B cell (primary cell): ENCODE data around the gene DIABLO. TPM values are rescaled to one million over a fixed set of nuclear protein-coding genes. Genes with fewer than 3 reads are reported as not detected.

Experiments
- ATAC-seq: fragments of 200-7000 bp; cut with Tn5 transposase; one replicate; pipeline ENCODE4 v1.10.0; 2021; ENCODE audit warnings: low read depth, mild to moderate bottlenecking, moderate number of reproducible peaks, moderate library complexity
- CTCF ChIA-PET: fragments of 350-600 bp; sonication (Branson Sonifier 250); formaldehyde crosslinking; loops from one replicate; lab custom pipeline; 2021; ENCODE audit warnings: antibody characterized with exemption, inconsistent platforms; lab: Charles Lee
- POLR2A ChIA-PET: fragments of 350-600 bp; sonication (Branson Sonifier 250); formaldehyde crosslinking; loops from one replicate; lab custom pipeline; 2021; ENCODE audit warnings: antibody characterized with exemption; lab: Charles Lee
- DNase-seq: peaks from one replicate; pipeline ENCODE4 v3.0.0; 2013
- H2AFZ ChIP-seq: 2 replicates; pipeline ENCODE4 v1.6.1; 2012; ENCODE audit warnings: mild to moderate bottlenecking, low read depth, low read length; ENCODE audit not compliant: insufficient read depth, poor library complexity, severe bottlenecking
- H3K27ac ChIP-seq, 2 donors: 1 replicate in 1 of 2; 2 replicates in 1 of 2; pipeline ENCODE4 v1.5.1; 2012 to 2013; ENCODE audit warnings: low read length in 2 of 2, mild to moderate bottlenecking in 2 of 2, moderate library complexity in 1 of 2
- H3K27me3 ChIP-seq, 4 experiments: fragments of 200-600 bp in 1 of 4; sonication (generic) in 1 of 4; replicated peaks in 1 of 4; 1 replicate in 2 of 4; 2 replicates in 2 of 4; pipeline versions ENCODE4 v1.6.1 to v1.7.0; 2013 to 2016; ENCODE audit warnings: low read length in 3 of 4, mild to moderate bottlenecking in 2 of 4, mixed read lengths in 1 of 4, moderate library complexity in 1 of 4; ENCODE audit not compliant: insufficient read depth in 4 of 4, control insufficient read depth in 3 of 4; ENCODE audit errors: control extremely low read depth in 1 of 4
- H3K36me3 ChIP-seq, 2 experiments: replicated peaks in 1 of 2; 1 replicate in 1 of 2; 2 replicates in 1 of 2; pipeline versions ENCODE4 v1.6.1 to v1.7.1; 2013; ENCODE audit warnings: low read length in 1 of 2; ENCODE audit not compliant: insufficient read depth in 2 of 2, control insufficient read depth in 1 of 2; ENCODE audit errors: control extremely low read depth in 1 of 2, extremely low read depth in 1 of 2
- H3K4me1 ChIP-seq, 2 donors: fragments of 200-600 bp in 1 of 2; sonication (generic) in 1 of 2; 1 replicate in 1 of 2; 2 replicates in 1 of 2; pipeline versions ENCODE4 v1.5.1 to v1.6.1; 2013 to 2017; ENCODE audit warnings: low read length in 2 of 2; ENCODE audit not compliant: control insufficient read depth in 2 of 2, insufficient read depth in 2 of 2
- H3K4me2 ChIP-seq: replicated peaks from 2 replicates; pipeline ENCODE3; 2012; ENCODE audit warnings: mild to moderate bottlenecking, low read depth, low read length; ENCODE audit not compliant: poor library complexity, severe bottlenecking
- H3K4me3 ChIP-seq, 5 experiments: fragments of 200-600 bp in 1 of 5; sonication (generic) in 1 of 5; 1 replicate in 3 of 5; 2 replicates in 2 of 5; pipeline versions ENCODE4 v1.5.1 to v1.7.0; 2011 to 2016; ENCODE audit warnings: low read length in 4 of 5, mild to moderate bottlenecking in 4 of 5, low read depth in 2 of 5, control low read depth in 1 of 5, moderate library complexity in 1 of 5; ENCODE audit not compliant: insufficient read depth in 1 of 5; ENCODE audit errors: control extremely low read depth in 1 of 5, extremely low read depth in 1 of 5
- H3K79me2 ChIP-seq: fragments of 200-600 bp; sonication (generic); one replicate; pipeline ENCODE4 v1.6.0; 2016; ENCODE audit warnings: low read length; ENCODE audit not compliant: control insufficient read depth, insufficient read depth
- H3K9ac ChIP-seq: fragments of 200-600 bp; sonication (generic); 2 replicates; pipeline ENCODE4 v1.6.1; 2017; ENCODE audit warnings: mild to moderate bottlenecking, low read length, moderate library complexity
- H3K9me3 ChIP-seq, 3 donors: one replicate each; pipeline versions ENCODE4 v1.6.1 to v1.7.1; 2013; ENCODE audit warnings: low read length in 2 of 3; ENCODE audit not compliant: control insufficient read depth in 2 of 3, insufficient read depth in 1 of 3; ENCODE audit errors: control extremely low read depth in 1 of 3
- H4K20me1 ChIP-seq: 2 replicates; pipeline ENCODE4 v1.6.0; 2012; ENCODE audit warnings: mild to moderate bottlenecking, low read length; ENCODE audit not compliant: insufficient read depth, control insufficient read depth, poor library complexity, severe bottlenecking
- H3K27ac Mint-ChIP-seq: one replicate; pipeline ENCODE4 v1.8.0; 2021; ENCODE audit warnings: mixed read lengths
- H3K27me3 Mint-ChIP-seq: one replicate; pipeline ENCODE4 v1.8.0; 2021; ENCODE audit warnings: mixed read lengths
- H3K4me1 Mint-ChIP-seq: one replicate; pipeline ENCODE4 v1.8.0; 2021; ENCODE audit warnings: mixed read lengths
- H3K4me3 Mint-ChIP-seq: one replicate; pipeline ENCODE4 v1.8.0; 2021; ENCODE audit warnings: mixed read lengths
- H3K9me3 Mint-ChIP-seq: one replicate; pipeline ENCODE4 v1.8.0; 2022; ENCODE audit warnings: mixed read lengths; ENCODE audit not compliant: insufficient read depth
- CTCF ChIP-seq: fragments of 200-600 bp; IDR thresholded peaks from one replicate; pipeline ENCODE4 v1.8.0; 2022; ENCODE audit warnings: antibody characterized with exemption, mild to moderate bottlenecking
- EZH2 ChIP-seq: IDR thresholded peaks from 2 replicates; pipeline ENCODE4 v1.6.1; 2012; ENCODE audit warnings: borderline replicate concordance, low read depth, mild to moderate bottlenecking, moderate library complexity, low read length; ENCODE audit not compliant: insufficient read depth, poor library complexity, severe bottlenecking
- WGBS: methylation state at CpG from one replicate; pipeline ENCODE4 v1.1.5; 2013; ENCODE audit warnings: missing lambda C conversion rate; ENCODE audit not compliant: insufficient coverage; 5-methylcytosine and 5-hydroxymethylcytosine counted together
- intact Hi-C: fragments of 100-400 bp; cut with micrococcal nuclease; formaldehyde crosslinking; loops from one replicate; pipeline ENCODE4 v1.10.0; 2022
- polyA plus RNA-seq: library from polyadenylated mRNA; depleted of rRNA; stranded (reverse); fragments of >200 nt; gene quantifications from 2 replicates; pipeline ENCODE4 v1.2.3, GENCODE V29; 2012
- total RNA-seq, 2 donors: library from RNA; stranded (reverse); fragments of 120-200 nt in 1 of 2; gene quantifications; 1 replicate in 1 of 2; 2 replicates in 1 of 2; pipeline versions ENCODE4 v1.2.3 to v1.2.4, GENCODE V29; 2013 to 2022

Gene DIABLO
- total and polyA plus RNA-seq, 2 donors (not counting 1 experiment from before 2014, with no cell fraction given): 36.8 to 44.6 TPM

DNA sequence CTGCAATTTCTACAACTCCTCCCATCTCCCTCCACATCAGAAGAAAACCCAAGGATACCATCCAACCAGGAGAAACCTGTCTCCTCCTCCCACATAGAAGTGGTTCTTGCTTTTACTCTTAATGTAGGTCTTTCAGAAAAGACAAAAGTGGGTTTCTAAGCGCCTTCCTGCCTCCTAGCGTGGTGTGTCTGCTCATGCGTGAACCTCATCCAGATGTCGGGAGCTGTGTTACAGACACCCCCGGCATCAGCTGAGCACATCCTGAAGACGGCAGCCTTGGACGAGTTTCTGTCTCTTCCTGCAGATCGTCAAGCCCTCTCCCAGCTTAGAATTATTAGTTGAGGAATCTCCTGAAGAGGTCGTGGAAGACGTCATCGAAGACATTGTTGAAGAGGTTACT lies 33.4 kb downstream of the DIABLO start:
- POLR2A ChIA-PET: no interaction called here
- 85% methylated on average over 10 of the region's 11 CpGs for WGBS
- no peak overlapping the region for H3K4me3 Mint-ChIP-seq

More for the DNA sequence above, 33.4 kb downstream of the DIABLO start:
- no peak for ATAC-seq
- no peaks in the 10 kb centered on the region for H4K20me1 ChIP-seq
- peaks cover 0 to 4% (median 0%) of the 10 kb centered on the region in 4 experiments for H3K27me3 ChIP-seq
- CTCF ChIA-PET: interaction anchor here (0.8 kb wide), 1 partner anchor 69 kb away, joined by 3 read pairs; no protein-coding TSS in a partner anchor
- no peak overlapping the region for H3K27ac ChIP-seq
- no peaks in the 10 kb centered on the region for H3K4me1 ChIP-seq
- H3K36me3 ChIP-seq: no peaks in the 10 kb centered on the region
- no peak overlapping the region for H3K4me2 ChIP-seq
- H2AFZ ChIP-seq: no peak overlapping the region
- H3K9me3 Mint-ChIP-seq: no peaks in the 10 kb centered on the region
- peaks cover 0 to 6% (median 0%) of the 10 kb centered on the region in 3 donors for H3K9me3 ChIP-seq
- no peak overlapping the region for H3K27ac Mint-ChIP-seq
- TF ChIP-seq EZH2 (no peak), CTCF (no peak)
- peaks cover 2% of the 10 kb centered on the region for H3K4me1 Mint-ChIP-seq
- no peaks in the 10 kb centered on the region for H3K79me2 ChIP-seq
- no peak for DNase-seq
- intact Hi-C loops: no loop called here
- no peak overlapping the region for H3K9ac ChIP-seq
- H3K4me3 ChIP-seq: no peak overlapping the region
- peaks cover 21% of the 10 kb centered on the region for H3K27me3 Mint-ChIP-seq
